Erythroblast (primary cell): ENCODE data around the gene DAZAP1.
"Not testable (repeated sequence)": the region's sequence is repeated elsewhere in the genome, so short reads cannot be mapped to it uniquely, and the experiment has no call there.

ENCODE experiments used
- DNase-seq, 2 experiments: peaks; one replicate each; lab custom pipeline; 2025; lab: John Stamatoyannopoulos, UW
- GATA1 ChIP-seq: IDR thresholded peaks from 2 replicates; pipeline ENCODE4 v1.6.1; 2011; ENCODE audit warnings: low read depth, mild to moderate bottlenecking, control low read depth, low read length, moderate library complexity
- POLR2A ChIP-seq: IDR thresholded peaks from 2 replicates; pipeline ENCODE4 v1.6.1; 2011; ENCODE audit warnings: mild to moderate bottlenecking, low read length

The DAZAP1 gene

GRCh38 chr19:1417145-1417544 is 9.8 kb downstream of the DAZAP1 start:
- DNase-seq, result no peak
- TF ChIP-seq POLR2A (no peak), GATA1 (no peak)

GRCh38 chr19:1417681-1418495 is 10.5 kb downstream of the DAZAP1 start:
- no peak for DNase-seq
- TF ChIP-seq GATA1 (no peak), POLR2A (no peak)

- TF ChIP-seq POLR2A, result no peak
- no peak for DNase-seq
Measured at GRCh38 chr19:1418496-1418775, 11.1 kb downstream of the DAZAP1 start.

GRCh38 chr19:1418951-1419738 is 11.8 kb downstream of the DAZAP1 start:
- DNase-seq, result no peak
- TF ChIP-seq GATA1 (no peak), POLR2A (no peak)

GRCh38 chr19:1420085-1420484 is 12.7 kb downstream of the DAZAP1 start:
- not testable (repeated sequence) for DNase-seq

- DNase-seq, result no peak
- TF ChIP-seq POLR2A, result no peak
Measured at GRCh38 chr19:1420590-1420989, 13.2 kb downstream of the DAZAP1 start.

- TF ChIP-seq POLR2A (no peak), GATA1 (no peak)
- no peak for DNase-seq
Measured at GRCh38 chr19:1421218-1421957, 14.0 kb downstream of the DAZAP1 start.

- TF ChIP-seq POLR2A (no peak), GATA1 (no peak)
- no peak for DNase-seq
Measured at GRCh38 chr19:1421958-1422305, 14.5 kb downstream of the DAZAP1 start.

GRCh38 chr19:1422360-1422759 is 15.0 kb downstream of the DAZAP1 start:
- no peak for DNase-seq
- TF ChIP-seq GATA1, result no peak

GRCh38 chr19:1422943-1423342 is 15.6 kb downstream of the DAZAP1 start:
- TF ChIP-seq GATA1 (no peak), POLR2A (no peak)
- no peak for DNase-seq

- DNase-seq, result no peak
- TF ChIP-seq GATA1, result no peak
- no peak for TF ChIP-seq POLR2A
Measured at GRCh38 chr19:1423436-1424191, 16.2 kb downstream of the DAZAP1 start.

- no peak for TF ChIP-seq GATA1
- TF ChIP-seq POLR2A, result no peak
- no peak for DNase-seq
Measured at GRCh38 chr19:1424192-1424955, 17.0 kb downstream of the DAZAP1 start.
